RWPE1 (cell line): ENCODE data around the gene ITGB3BP.

Experiments
- CTCF ChIA-PET: fragments of 350-600 bp; sonication (Branson Sonifier 250); formaldehyde crosslinking; extraction: SDS; loops from one replicate; lab custom pipeline; 2021; lab: Yijun Ruan, JAX
- POLR2A ChIA-PET: fragments of 400-600 bp; formaldehyde crosslinking; extraction: SDS; loops from one replicate; lab custom pipeline; 2020; ENCODE audit warnings: antibody characterized with exemption; ENCODE audit not compliant: low non-redundant PET; lab: Yijun Ruan, JAX
- DNase-seq: peaks from one replicate; pipeline ENCODE4 v3.0.0; 2012; ENCODE audit warnings: low spot score
- H3K27ac ChIP-seq: fragments of 450-650 bp; 2 replicates; pipeline ENCODE4 v1.5.1; 2017
- TF ChIP-seq, protein P1 (sequence below): fragments of 450-650 bp; conservative IDR thresholded peaks from 2 replicates; pipeline ENCODE4 v1.5.1; 2017; ENCODE audit warnings: low read depth, mild to moderate bottlenecking

Gene ITGB3BP

GRCh38 chr1:63466759-63467158 is 56.3 kb downstream of the ITGB3BP start:
- ChIA-PET CTCF (no interaction called here), POLR2A (no interaction called here)
- H3K27ac ChIP-seq: no peak overlapping the region
- TF ChIP-seq, protein P1, sequence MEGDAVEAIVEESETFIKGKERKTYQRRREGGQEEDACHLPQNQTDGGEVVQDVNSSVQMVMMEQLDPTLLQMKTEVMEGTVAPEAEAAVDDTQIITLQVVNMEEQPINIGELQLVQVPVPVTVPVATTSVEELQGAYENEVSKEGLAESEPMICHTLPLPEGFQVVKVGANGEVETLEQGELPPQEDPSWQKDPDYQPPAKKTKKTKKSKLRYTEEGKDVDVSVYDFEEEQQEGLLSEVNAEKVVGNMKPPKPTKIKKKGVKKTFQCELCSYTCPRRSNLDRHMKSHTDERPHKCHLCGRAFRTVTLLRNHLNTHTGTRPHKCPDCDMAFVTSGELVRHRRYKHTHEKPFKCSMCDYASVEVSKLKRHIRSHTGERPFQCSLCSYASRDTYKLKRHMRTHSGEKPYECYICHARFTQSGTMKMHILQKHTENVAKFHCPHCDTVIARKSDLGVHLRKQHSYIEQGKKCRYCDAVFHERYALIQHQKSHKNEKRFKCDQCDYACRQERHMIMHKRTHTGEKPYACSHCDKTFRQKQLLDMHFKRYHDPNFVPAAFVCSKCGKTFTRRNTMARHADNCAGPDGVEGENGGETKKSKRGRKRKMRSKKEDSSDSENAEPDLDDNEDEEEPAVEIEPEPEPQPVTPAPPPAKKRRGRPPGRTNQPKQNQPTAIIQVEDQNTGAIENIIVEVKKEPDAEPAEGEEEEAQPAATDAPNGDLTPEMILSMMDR: no peak
- DNase-seq: no peak

DNA sequence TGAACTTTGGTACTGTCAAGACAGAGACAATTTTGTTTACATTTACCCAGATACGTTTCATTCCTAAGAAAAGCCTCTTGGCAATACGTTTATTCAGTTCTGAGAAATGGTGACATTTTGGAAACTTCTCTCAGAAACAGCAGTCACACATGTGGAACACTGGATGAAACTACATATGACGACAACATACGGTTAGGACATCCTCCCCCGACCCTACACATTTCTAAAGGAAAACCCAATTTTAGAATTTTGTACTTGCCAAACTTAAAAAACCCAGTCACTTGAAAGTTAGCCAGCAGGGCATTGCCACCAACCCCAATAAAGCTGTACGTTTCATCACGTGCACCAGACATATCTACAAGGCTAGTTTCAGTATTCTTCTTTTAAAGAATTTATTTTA is 56.8 kb downstream of the ITGB3BP start:
- TF ChIP-seq, protein P1: no peak
- no peak overlapping the region for H3K27ac ChIP-seq
- DNase-seq: no peak
- POLR2A ChIA-PET: no interaction called here
- CTCF ChIA-PET: interaction anchor here (0.9 kb wide), 1 partner anchor 55 kb away, joined by 5 read pairs; no protein-coding TSS in a partner anchor

- peak; percentile 2 for DNase-seq
- ChIA-PET CTCF (no interaction called here), POLR2A (no interaction called here)
- H3K27ac ChIP-seq: no peak overlapping the region
- TF ChIP-seq, protein P1: no peak
These were observed 59.8 kb downstream of the ITGB3BP start for GRCh38 chr1:63463248-63463647.

DNA sequence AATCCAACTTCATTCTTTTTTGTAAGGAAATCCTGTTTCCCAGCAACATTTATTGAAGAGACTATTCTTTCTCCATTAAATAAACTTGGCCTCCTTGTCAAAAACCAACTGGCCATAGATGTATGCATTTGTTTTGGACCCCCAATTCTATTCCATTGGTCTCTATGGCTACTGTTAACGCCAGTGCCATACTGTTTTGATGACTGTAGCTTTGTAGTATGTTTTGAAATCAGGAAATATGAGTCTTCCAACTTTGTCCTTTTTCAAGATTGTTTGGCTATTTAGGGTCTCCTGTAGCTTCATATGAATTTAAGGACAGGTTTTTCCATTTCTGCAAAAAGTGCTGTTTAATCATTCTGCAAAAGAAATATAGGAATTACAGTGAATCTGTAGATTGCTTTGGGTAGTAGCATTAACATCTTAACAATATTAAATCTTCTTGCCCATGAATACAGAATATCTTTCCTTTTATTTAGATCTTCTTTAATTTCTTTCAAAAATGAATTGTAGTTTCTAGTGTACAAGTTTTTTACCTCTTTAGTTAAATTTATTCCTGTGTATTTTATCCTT is 61.3 kb downstream of the ITGB3BP start:
- TF ChIP-seq, protein P1: no peak
- no peak for DNase-seq
- CTCF ChIA-PET: interaction anchor here (0.6 kb wide), 2 partner anchors 30 to 77 kb away, joined by 3 read pairs; no protein-coding TSS in a partner anchor
- POLR2A ChIA-PET: no interaction called here
- H3K27ac ChIP-seq: no peak overlapping the region

- no peak overlapping the region for H3K27ac ChIP-seq
- ChIA-PET POLR2A (no interaction called here), CTCF (no interaction called here)
- no peak for DNase-seq
- TF ChIP-seq, protein P1: no peak
These were observed 64.3 kb downstream of the ITGB3BP start for GRCh38 chr1:63458750-63459149.

DNA sequence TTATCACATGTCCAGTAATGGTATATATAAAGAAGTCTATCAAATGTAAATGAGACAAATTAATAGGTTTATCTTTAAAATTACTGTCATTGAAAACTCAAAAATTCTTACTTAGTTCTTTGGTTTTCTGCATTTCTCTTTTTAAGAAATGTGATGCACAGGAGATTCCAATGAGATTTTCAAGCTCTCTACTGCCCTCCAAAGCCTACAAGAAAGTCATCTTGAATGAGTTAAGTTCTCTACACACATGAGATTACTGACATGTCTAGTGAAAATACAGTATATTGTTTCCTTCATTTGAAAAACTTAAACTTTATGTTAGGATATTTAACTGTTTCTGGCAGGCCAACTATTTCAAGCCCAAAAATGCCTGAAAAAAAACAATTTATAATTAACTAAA is 68.8 kb downstream of the ITGB3BP start:
- TF ChIP-seq, protein P1: no peak
- no peak overlapping the region for H3K27ac ChIP-seq
- ChIA-PET CTCF (interaction anchor here (0.7 kb wide), 2 partner anchors 86 to 138 kb away, joined by 4 to 9 read pairs; no protein-coding TSS in a partner anchor), POLR2A (no interaction called here)
- no peak for DNase-seq
